ENCODE measurements around the gene NDUFA12.

Gene NDUFA12

DNA sequence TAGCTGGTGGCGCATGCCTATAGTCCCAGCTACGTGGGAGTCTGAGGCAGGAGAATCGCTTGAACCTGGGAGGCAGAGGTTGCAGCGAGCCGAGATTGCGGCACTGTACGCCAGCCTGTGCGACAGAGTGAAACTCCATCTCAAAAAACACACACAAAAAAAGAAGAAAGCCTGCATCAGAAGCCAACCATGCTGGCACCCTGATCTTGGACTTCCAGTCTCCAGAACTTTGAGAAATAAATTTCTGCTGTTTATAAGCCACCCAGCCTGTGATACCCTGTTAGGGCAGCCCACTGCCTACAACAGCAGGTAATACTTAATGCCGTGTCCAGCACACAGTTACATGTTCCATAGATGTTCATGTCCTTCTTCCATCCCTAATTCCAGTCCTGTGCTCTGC, 62.7 kb downstream of the NDUFA12 start:
- DNase-seq (ENCODE audit: low spot score): no peak

DNA sequence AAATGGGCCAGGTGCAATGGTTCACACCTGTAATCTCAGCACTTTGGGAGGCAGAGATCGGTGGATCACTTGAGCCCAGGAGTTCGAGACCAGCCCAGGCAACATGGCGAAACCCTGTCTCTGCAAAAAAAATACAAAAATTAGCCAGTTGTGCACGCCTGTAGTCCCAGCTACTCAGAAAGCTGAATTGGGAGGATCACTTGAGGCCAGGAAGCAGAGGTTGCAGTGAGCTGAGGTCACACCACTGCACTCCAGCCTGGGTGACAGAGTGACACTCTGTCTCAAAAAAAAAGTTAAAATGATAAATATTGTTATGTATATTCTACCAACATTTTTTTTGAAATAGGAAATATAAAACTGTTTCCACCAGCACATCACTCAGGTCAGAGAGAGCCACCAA, 64.9 kb downstream of the NDUFA12 start:
- no peak for DNase-seq (ENCODE audit: low spot score)

DNA sequence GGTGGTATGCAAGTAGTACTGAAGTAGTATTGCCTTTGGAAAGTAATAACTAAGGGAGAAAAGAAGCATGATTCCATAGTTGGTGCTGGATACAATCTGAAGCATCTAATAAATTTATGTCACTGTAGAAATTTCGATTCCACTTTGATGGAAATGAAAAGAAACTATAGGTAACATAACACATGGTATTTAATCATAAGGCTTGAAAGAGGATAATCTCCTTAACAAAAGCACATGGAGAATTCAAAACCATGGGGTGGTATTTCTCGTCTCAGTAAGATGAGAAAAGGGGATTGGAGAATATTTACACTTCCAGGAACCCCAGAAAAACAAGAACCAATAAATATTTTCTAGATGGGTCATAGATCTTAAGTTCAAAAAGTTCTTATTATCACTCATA, 72.7 kb downstream of the NDUFA12 start:
- no peak for DNase-seq (ENCODE audit: low spot score)

DNA sequence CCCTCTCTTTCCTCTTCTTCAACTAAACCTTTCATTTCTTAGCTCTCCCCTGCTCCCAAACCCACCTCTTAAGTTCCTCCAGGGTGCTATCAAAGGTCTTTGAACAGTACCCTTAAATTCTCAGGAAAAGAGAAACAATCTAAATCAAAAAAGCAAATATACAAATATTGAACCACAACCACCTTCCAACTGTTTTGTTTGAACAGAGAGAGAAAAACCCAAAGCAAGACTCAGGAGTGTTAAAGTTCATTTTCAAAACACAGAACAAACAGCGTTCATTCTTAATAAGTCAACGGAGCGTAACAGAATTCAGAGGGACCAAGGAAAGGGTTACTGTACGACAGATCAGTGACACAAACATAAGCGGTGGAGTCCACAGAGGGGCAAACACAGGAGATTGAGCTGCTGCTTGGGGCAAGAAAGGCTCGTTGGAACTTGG, 73.3 kb downstream of the NDUFA12 start:
- DNase-seq (ENCODE audit: low spot score): peak; percentile 35

DNA sequence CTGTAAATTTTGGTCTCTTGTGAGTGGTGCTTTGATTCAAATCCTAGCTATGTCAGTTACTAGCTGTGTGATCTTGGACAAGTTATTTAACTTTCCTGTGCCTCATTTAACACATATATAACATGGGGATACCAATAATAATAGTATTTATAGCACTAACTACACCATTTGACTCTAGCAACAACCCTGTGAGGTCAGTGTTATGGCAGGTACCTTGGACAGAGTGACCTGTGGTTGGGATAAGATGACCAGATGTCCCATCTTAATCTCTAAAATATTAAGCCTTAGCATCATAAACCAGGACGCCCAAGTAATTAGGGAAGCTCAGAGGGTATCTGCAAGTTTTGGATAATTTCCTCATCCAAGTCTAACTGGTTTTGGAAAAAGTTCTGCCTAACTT, 73.7 kb downstream of the NDUFA12 start:
- DNase-seq (ENCODE audit: low spot score): no peak

DNA sequence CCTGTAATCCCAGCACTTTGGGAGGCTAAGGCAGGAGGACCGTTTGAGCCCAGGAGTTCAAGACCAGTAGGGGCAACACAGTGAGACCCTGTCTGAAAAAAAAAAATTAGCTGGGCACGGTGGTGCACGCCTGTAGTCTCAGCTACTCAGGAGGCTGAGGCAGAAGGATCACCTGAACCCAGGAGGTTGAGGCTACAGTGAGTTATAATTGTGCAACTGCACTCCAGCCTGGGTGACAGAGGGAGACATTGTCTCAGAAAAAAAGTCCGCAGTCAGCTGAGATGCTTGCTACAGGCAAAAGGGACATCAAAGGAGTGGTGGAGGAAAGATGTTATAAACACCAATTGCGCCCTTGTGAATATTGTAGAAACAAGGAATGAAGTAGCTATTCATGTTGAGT, 77.8 kb downstream of the NDUFA12 start:
- DNase-seq (ENCODE audit: low spot score): no peak

DNA sequence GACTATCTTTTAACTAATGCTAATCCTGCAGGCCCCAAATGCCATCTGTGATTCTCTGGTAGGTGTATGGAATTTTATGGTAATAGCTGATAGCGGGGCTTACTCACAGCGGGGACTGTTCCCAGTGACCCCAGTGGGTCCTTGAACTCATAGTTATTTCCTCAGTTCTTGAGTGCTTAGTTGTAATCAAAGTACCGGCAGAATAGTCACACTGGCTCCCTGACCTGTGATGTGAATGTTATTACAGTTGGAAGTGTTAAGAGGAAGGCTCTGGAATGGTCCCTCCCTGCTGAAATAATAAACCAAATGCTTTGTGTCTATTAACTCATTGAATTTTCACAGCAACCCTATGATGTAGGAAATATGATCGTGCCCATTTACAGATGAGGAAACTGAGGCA, 78.3 kb downstream of the NDUFA12 start:
- DNase-seq (ENCODE audit: low spot score): no peak

DNA sequence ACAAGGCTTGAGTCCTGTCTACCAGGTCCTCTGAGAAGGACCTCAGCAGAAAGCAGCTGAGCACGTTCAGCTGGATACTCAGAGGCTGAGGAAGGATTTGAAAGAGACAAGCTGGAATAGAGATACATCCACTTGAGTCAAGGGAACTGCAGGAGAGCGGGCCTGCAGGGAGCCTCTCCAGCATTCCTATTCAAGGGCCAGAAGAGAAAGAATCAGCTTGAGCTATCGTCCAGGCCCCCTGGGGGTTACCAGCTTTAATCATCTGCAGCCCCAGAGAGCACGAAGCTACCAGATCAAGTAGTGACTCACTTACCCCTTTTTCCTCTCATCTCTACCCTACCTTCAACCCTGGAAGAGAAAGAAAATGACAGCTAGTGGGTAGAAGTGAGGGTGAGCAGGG, 80.9 kb downstream of the NDUFA12 start:
- no peak for DNase-seq (ENCODE audit: low spot score)

All from HuH-7.5 (cell line).